Endodermal cell (in vitro differentiated cells): ENCODE measurements around the gene GABPB2. TPM values are rescaled to one million over a fixed set of nuclear protein-coding genes. Genes with fewer than 3 reads are reported as not detected.
A peak's percentile ranks its signal among the peaks of the same experiment; 100 is the strongest.

ENCODE experiments used
- DNase-seq: peaks from one replicate; pipeline ENCODE4 v3.0.0-alpha.2; 2017
- H3K27ac ChIP-seq: 2 replicates; pipeline ENCODE4 v1.5.1; 2013; ENCODE audit warnings: mild to moderate bottlenecking, low read depth, low read length, moderate library complexity
- H3K27me3 ChIP-seq: 2 replicates; pipeline ENCODE4 v1.6.1; 2013; ENCODE audit warnings: mild to moderate bottlenecking, low read length, moderate library complexity; ENCODE audit not compliant: insufficient read depth, control insufficient read depth, poor library complexity, severe bottlenecking
- H3K36me3 ChIP-seq: 2 replicates; pipeline ENCODE4 v1.7.0; 2013; ENCODE audit warnings: mild to moderate bottlenecking, low read length, moderate library complexity; ENCODE audit not compliant: control insufficient read depth, insufficient read depth
- H3K4me1 ChIP-seq: one replicate; pipeline ENCODE4 v1.7.0; 2013; ENCODE audit warnings: low read length; ENCODE audit not compliant: control insufficient read depth, insufficient read depth
- H3K4me3 ChIP-seq: 2 replicates; pipeline ENCODE4 v1.5.1; 2013; ENCODE audit warnings: mild to moderate bottlenecking, low read length, moderate library complexity
- H3K9ac ChIP-seq: 2 replicates; pipeline ENCODE4 v1.6.1; 2013; ENCODE audit warnings: mild to moderate bottlenecking, low read length, moderate library complexity; ENCODE audit not compliant: poor library complexity, severe bottlenecking; ENCODE audit errors: extremely low read depth
- H3K9me3 ChIP-seq: 2 replicates; pipeline ENCODE4 v1.6.1; 2013; ENCODE audit warnings: mild to moderate bottlenecking, low read length, moderate library complexity; ENCODE audit not compliant: control insufficient read depth
- H3K27ac Mint-ChIP-seq: 2 replicates; pipeline ENCODE4 v1.8.0; 2020; ENCODE audit warnings: mixed read lengths
- H3K27me3 Mint-ChIP-seq: 2 replicates; pipeline ENCODE4 v1.8.0; 2021; ENCODE audit warnings: mild to moderate bottlenecking, mixed read lengths; ENCODE audit not compliant: insufficient read depth
- H3K36me3 Mint-ChIP-seq: 2 replicates; pipeline ENCODE4 v1.8.0; 2020; ENCODE audit warnings: low read depth, mixed read lengths
- H3K4me1 Mint-ChIP-seq: 2 replicates; pipeline ENCODE4 v1.8.0; 2020; ENCODE audit warnings: mixed read lengths
- H3K4me3 Mint-ChIP-seq: 2 replicates; pipeline ENCODE4 v1.8.0; 2020; ENCODE audit warnings: mild to moderate bottlenecking, moderate library complexity, mixed read lengths
- H3K9me3 Mint-ChIP-seq: 2 replicates; pipeline ENCODE4 v1.8.0; 2020; ENCODE audit warnings: mild to moderate bottlenecking, mixed read lengths
- WGBS, 2 experiments: methylation state at CpG; one replicate each; pipeline versions ENCODE4 v1.1.5 to v1.1.7; 2013; ENCODE audit warnings: missing lambda C conversion rate in 2 of 2, mixed read lengths in 1 of 2; ENCODE audit not compliant: insufficient coverage in 1 of 2, insufficient read length in 1 of 2; 5-methylcytosine and 5-hydroxymethylcytosine counted together
- total RNA-seq, 2 donors: library from RNA; stranded (reverse); fragmentation: NEBNext Ultra II Directional in 1 of 2; extraction: Animal tissue kit (Norgen Biotek cat#: 25700) in 1 of 2; gene quantifications; 2 replicates in 1 of 2; 3 replicates in 1 of 2; pipeline ENCODE4 v1.2.1, GENCODE V29; 2021
- TF ChIP-seq, protein P1 (sequence below): fragments of 200-600 bp; sonication (generic); conservative IDR thresholded peaks from 2 replicates; pipeline ENCODE4 v1.5.0; 2021; ENCODE audit warnings: antibody characterized with exemption, mild to moderate bottlenecking

The GABPB2 gene
- total RNA-seq, 2 donors from 2014 or later, result 7.5 to 7.7 TPM

DNA sequence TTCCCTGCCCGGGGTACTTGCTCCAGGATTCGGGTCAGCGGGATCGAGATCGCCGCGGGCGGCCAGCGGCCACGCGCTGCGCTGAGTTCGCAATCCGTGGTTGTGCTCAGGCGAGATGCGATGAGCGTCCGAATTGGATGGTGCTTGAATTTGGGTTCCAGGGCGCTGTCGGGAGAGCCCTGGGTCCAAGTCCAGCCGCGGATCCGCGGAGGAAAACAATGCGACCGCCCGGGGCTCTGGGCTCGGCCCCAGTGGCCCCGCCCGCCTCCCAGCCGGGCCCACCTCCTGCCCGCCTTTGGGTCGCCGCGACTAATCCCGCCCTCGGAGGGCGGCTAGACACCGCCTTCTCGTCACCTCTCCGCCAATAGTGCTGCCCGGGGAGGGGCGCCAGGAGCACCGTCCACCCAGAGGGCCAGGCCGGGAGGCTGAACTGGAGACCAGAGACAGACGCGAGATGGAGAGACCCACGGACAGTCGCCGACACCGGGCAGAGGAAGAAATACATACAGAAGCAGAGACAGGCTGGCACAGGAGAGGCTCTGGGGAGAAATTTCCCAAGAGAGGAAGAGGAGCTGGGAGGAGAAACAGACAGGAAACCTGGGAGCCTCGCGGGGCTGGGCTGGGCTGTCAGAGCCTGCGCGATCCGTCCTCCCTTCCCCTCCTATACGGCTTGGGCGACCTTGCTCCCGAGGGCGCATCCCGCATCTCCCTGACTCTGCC is 76.0 kb downstream of the GABPB2 start, which contains the start of gene SEMA6C:
Gene SEMA6C (minus strand): TSS at position 220 of the 720 bp plus-strand sequence. CDS start 4,010 bp downstream, outside the sequence.
- Histone ChIP-seq H3K27me3 (no peaks in the 10 kb centered on the region), H3K4me3 (peak within 1 kb of the TSS; percentile 92), H3K4me1 (no peaks in the 10 kb centered on the region), H3K27ac (peak within 1 kb of the TSS; percentile 40), H3K36me3 (peaks cover 7% of the 10 kb centered on the region), H3K9ac (peak within 1 kb of the TSS; percentile 51), H3K9me3 (no peaks in the 10 kb centered on the region)
- DNase-seq, result peak; percentile 97
- TF ChIP-seq, protein P1, sequence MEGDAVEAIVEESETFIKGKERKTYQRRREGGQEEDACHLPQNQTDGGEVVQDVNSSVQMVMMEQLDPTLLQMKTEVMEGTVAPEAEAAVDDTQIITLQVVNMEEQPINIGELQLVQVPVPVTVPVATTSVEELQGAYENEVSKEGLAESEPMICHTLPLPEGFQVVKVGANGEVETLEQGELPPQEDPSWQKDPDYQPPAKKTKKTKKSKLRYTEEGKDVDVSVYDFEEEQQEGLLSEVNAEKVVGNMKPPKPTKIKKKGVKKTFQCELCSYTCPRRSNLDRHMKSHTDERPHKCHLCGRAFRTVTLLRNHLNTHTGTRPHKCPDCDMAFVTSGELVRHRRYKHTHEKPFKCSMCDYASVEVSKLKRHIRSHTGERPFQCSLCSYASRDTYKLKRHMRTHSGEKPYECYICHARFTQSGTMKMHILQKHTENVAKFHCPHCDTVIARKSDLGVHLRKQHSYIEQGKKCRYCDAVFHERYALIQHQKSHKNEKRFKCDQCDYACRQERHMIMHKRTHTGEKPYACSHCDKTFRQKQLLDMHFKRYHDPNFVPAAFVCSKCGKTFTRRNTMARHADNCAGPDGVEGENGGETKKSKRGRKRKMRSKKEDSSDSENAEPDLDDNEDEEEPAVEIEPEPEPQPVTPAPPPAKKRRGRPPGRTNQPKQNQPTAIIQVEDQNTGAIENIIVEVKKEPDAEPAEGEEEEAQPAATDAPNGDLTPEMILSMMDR, result no peak
- Mint-ChIP-seq H3K36me3 (no peaks in the 10 kb centered on the region), H3K4me1 (peaks cover 27% of the 10 kb centered on the region), H3K9me3 (no peaks in the 10 kb centered on the region), H3K27ac (peak within 1 kb of the TSS; percentile 91), H3K27me3 (peaks cover 11% of the 10 kb centered on the region), H3K4me3 (peak within 1 kb of the TSS; percentile 85)
- 0 to 1% methylated on average over 36 to 61 of the region's 61 CpGs for WGBS, 2 experiments

DNA sequence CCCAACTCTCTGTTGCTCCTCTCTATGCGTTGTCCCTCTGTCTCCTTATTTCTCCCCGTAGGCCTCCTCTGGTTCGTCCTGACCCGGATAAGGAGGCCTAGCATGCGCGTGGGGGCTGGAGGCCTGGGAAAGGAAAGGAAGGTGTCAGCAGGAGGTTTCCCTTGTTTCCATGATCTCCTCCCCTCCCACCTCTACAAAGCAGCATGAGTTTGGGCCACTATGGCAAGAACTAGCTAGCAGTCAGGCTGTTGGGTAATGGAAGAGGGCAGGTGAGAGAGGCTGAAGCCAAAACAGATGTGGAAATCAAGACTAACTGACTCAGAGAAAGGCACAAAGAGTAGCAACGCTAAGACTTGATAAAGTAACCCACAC is 76.6 kb downstream of the GABPB2 start:
- H3K4me1 ChIP-seq, result no peaks in the 10 kb centered on the region
- H3K9ac ChIP-seq, result peak overlapping the region; percentile 51
- 17% methylated on average over 7 of the region's 7 CpGs; no CpG with 5 or more reads in 1 of the 2 experiments for WGBS, 2 experiments
- H3K27me3 ChIP-seq, result no peaks in the 10 kb centered on the region
- H3K4me1 Mint-ChIP-seq, result peaks cover 27% of the 10 kb centered on the region
- H3K36me3 Mint-ChIP-seq, result no peaks in the 10 kb centered on the region
- H3K4me3 ChIP-seq, result peak overlapping the region; percentile 92
- TF ChIP-seq, protein P1, result no peak
- H3K4me3 Mint-ChIP-seq, result peak overlapping the region; percentile 85
- peaks cover 3% of the 10 kb centered on the region for H3K36me3 ChIP-seq
- no peak overlapping the region for H3K27ac Mint-ChIP-seq
- no peaks in the 10 kb centered on the region for H3K9me3 Mint-ChIP-seq
- H3K27ac ChIP-seq, result no peak overlapping the region
- DNase-seq, result no peak
- H3K27me3 Mint-ChIP-seq, result peaks cover 11% of the 10 kb centered on the region
- H3K9me3 ChIP-seq, result no peaks in the 10 kb centered on the region

DNA sequence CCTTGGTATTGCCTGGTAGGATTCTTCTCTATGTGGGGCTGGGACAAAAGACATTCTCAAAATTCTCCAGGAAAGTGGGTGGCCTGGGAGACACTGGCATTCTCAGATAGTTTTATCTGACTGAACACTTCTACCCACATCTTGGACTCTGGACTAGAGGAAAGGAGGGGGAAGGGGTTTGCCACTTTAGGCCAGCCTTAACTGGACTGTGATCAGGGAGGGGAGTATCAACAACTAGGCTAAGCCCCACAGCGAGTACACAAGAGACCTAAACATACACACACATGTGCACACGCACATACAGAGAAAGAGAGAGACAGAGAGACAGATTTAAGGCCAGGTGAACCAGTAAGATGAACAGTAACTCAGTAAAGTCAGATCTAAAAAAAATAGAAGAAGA is 77.1 kb downstream of the GABPB2 start:
- Mint-ChIP-seq H3K4me3 (no peak overlapping the region), H3K36me3 (no peaks in the 10 kb centered on the region), H3K9me3 (no peaks in the 10 kb centered on the region), H3K27me3 (peaks cover 11% of the 10 kb centered on the region), H3K4me1 (peaks cover 27% of the 10 kb centered on the region), H3K27ac (no peak overlapping the region)
- no peak overlapping the region for H3K9ac ChIP-seq
- H3K4me1 ChIP-seq, result no peaks in the 10 kb centered on the region
- WGBS, 2 experiments, result 82 to 100% methylated on average over 1 to 2 of the region's 2 CpGs
- no peak overlapping the region for H3K27ac ChIP-seq
- no peaks in the 10 kb centered on the region for H3K36me3 ChIP-seq
- DNase-seq, result no peak
- no peaks in the 10 kb centered on the region for H3K9me3 ChIP-seq
- H3K27me3 ChIP-seq, result no peaks in the 10 kb centered on the region
- H3K4me3 ChIP-seq, result peak overlapping the region; percentile 92
- TF ChIP-seq, protein P1, result no peak
